Neural progenitor cell (in vitro differentiated cells): ENCODE data around the gene NAGK. TPM values are rescaled to one million over a fixed set of nuclear protein-coding genes. Genes with fewer than 3 reads are reported as not detected.

Experiments
- DNase-seq: peaks from one replicate; pipeline ENCODE4 v3.0.0-alpha.2; 2016; ENCODE audit warnings: low spot score
- H2AFZ ChIP-seq: fragments of 200-600 bp; sonication (generic); replicated peaks from 2 replicates; pipeline ENCODE4 v1.6.1; 2016; ENCODE audit warnings: antibody characterized with exemption
- H3F3A ChIP-seq: fragments of 200-600 bp; sonication (generic); 2 replicates; pipeline ENCODE4 v1.6.1; 2016; ENCODE audit warnings: antibody characterized with exemption, low read depth
- H3K27ac ChIP-seq: fragments of 200-600 bp; sonication (generic); 2 replicates; pipeline ENCODE4 v1.5.1; 2016; ENCODE audit warnings: mild to moderate bottlenecking
- H3K27me3 ChIP-seq: fragments of 200-600 bp; sonication (generic); 2 replicates; pipeline ENCODE4 v1.6.1; 2016; ENCODE audit warnings: mild to moderate bottlenecking, moderate library complexity
- H3K36me3 ChIP-seq: fragments of 200-600 bp; sonication (generic); 2 replicates; pipeline ENCODE4 v1.5.1; 2016
- H3K4me1 ChIP-seq: fragments of 200-600 bp; sonication (generic); 2 replicates; pipeline ENCODE4 v1.6.1; 2016; ENCODE audit warnings: mixed run types
- H3K4me2 ChIP-seq: fragments of 200-600 bp; sonication (generic); 2 replicates; pipeline ENCODE4 v1.6.1; 2016
- H3K4me3 ChIP-seq: fragments of 200-600 bp; sonication (generic); 2 replicates; pipeline ENCODE4 v1.5.1; 2016
- H3K79me2 ChIP-seq: fragments of 200-600 bp; sonication (generic); 2 replicates; pipeline ENCODE4 v1.6.1; 2016; ENCODE audit warnings: low read depth
- H3K9ac ChIP-seq: fragments of 200-600 bp; sonication (generic); 2 replicates; pipeline ENCODE4 v1.6.1; 2016
- H3K9me3 ChIP-seq: fragments of 200-600 bp; sonication (generic); 2 replicates; pipeline ENCODE4 v1.5.1; 2016; ENCODE audit warnings: low read depth
- H4K20me1 ChIP-seq: fragments of 200-600 bp; sonication (generic); 2 replicates; pipeline ENCODE4 v1.6.1; 2016; ENCODE audit warnings: low read depth
- H3K27ac Mint-ChIP-seq: 3 replicates; pipeline ENCODE4 v1.8.0; 2021; ENCODE audit warnings: mixed read lengths
- H3K27me3 Mint-ChIP-seq: 2 replicates; pipeline ENCODE4 v1.8.0; 2022; ENCODE audit warnings: low read depth, mild to moderate bottlenecking, inconsistent platforms, moderate library complexity, mixed read lengths; ENCODE audit not compliant: insufficient read depth
- H3K36me3 Mint-ChIP-seq: 3 replicates; pipeline ENCODE4 v1.8.0; 2021; ENCODE audit warnings: mixed read lengths
- H3K4me1 Mint-ChIP-seq: 3 replicates; pipeline ENCODE4 v1.8.0; 2021; ENCODE audit warnings: mixed read lengths
- H3K4me3 Mint-ChIP-seq: 3 replicates; pipeline ENCODE4 v1.8.0; 2021; ENCODE audit warnings: mild to moderate bottlenecking, moderate library complexity, mixed read lengths
- H3K9me3 Mint-ChIP-seq: 3 replicates; pipeline ENCODE4 v1.8.0; 2020; ENCODE audit warnings: mixed read lengths
- EZH2 ChIP-seq: fragments of 200-600 bp; sonication (generic); IDR thresholded peaks from 2 replicates; pipeline ENCODE4 v1.6.1; 2017; ENCODE audit warnings: antibody characterized with exemption, mild to moderate bottlenecking, moderate library complexity
- EZH2phosphoT487 ChIP-seq: fragments of 200-600 bp; sonication (generic); IDR thresholded peaks from 2 replicates; pipeline ENCODE4 v1.6.1; 2017; ENCODE audit warnings: antibody characterized with exemption
- total RNA-seq: library from RNA; depleted of rRNA; stranded (reverse); fragments of >200 nt; gene quantifications from 2 replicates; pipeline ENCODE4 v1.2.3, GENCODE V29; 2015; ENCODE audit warnings: low replicate concordance
- TF ChIP-seq, protein P1 (sequence below): fragments of 200-600 bp; sonication (generic); IDR thresholded peaks from 2 replicates; pipeline ENCODE4 v1.5.1; 2017; ENCODE audit warnings: antibody characterized with exemption, mild to moderate bottlenecking

The NAGK gene
- total RNA-seq, 1 donor from 2014 or later = 18.4 TPM

DNA sequence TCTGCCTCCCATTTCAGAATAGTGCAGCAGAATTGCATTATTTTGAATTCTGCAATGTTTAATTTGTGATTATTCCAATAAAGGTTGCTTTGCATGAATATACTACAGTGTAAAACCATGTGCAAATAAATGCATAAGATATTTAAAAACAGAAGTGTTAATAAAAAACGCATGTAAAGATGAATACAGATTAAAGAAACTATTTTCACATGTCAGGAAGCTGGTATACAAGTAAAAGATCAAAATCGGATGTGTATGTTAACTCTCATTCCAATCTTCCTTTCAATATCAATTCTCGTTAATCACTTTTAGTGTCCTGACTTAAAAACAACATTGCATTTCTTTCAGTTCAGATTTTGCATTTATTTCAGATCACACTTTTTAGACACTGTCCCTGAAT is 58.5 kb downstream of the NAGK start:
- Histone ChIP-seq H3K4me1 (peaks cover 10% of the 10 kb centered on the region), H3F3A (no peaks in the 10 kb centered on the region), H2AFZ (no peak overlapping the region), H3K9ac (no peak overlapping the region), H3K4me2 (no peak overlapping the region), H3K27ac (no peak overlapping the region), H3K9me3 (no peaks in the 10 kb centered on the region), H4K20me1 (peaks cover under 1% of the 10 kb centered on the region), H3K27me3 (no peaks in the 10 kb centered on the region), H3K36me3 (no peaks in the 10 kb centered on the region), H3K79me2 (peaks cover 33% of the 10 kb centered on the region), H3K4me3 (no peak overlapping the region)
- Mint-ChIP-seq H3K27ac (no peak overlapping the region), H3K4me3 (no peak overlapping the region), H3K36me3 (peaks cover 10% of the 10 kb centered on the region), H3K27me3 (peaks cover 3% of the 10 kb centered on the region), H3K4me1 (peaks cover 7% of the 10 kb centered on the region), H3K9me3 (no peaks in the 10 kb centered on the region)
- TF ChIP-seq EZH2 = no peak
- TF ChIP-seq, protein P1, sequence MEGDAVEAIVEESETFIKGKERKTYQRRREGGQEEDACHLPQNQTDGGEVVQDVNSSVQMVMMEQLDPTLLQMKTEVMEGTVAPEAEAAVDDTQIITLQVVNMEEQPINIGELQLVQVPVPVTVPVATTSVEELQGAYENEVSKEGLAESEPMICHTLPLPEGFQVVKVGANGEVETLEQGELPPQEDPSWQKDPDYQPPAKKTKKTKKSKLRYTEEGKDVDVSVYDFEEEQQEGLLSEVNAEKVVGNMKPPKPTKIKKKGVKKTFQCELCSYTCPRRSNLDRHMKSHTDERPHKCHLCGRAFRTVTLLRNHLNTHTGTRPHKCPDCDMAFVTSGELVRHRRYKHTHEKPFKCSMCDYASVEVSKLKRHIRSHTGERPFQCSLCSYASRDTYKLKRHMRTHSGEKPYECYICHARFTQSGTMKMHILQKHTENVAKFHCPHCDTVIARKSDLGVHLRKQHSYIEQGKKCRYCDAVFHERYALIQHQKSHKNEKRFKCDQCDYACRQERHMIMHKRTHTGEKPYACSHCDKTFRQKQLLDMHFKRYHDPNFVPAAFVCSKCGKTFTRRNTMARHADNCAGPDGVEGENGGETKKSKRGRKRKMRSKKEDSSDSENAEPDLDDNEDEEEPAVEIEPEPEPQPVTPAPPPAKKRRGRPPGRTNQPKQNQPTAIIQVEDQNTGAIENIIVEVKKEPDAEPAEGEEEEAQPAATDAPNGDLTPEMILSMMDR = no peak
- TF ChIP-seq EZH2phosphoT487 = no peak
- DNase-seq = no peak

Other genes starting within 250 kb of the NAGK start
- gene CLEC4F, start 248.0 kb upstream of the NAGK start, total RNA-seq = not detected in 2 replicates
- not detected in 2 replicates for gene CD207, start 232.8 kb upstream of the NAGK start, total RNA-seq
- gene VAX2, start 168.1 kb upstream of the NAGK start, total RNA-seq = 0.62 and 2.1 TPM in 2 replicates
- 0.99 and 1.1 TPM in 2 replicates for gene ATP6V1B1, start 132.7 kb upstream of the NAGK start, total RNA-seq
- 0.06 TPM in 1 of 2 replicates, not detected in the other for gene ANKRD53, start 90.0 kb upstream of the NAGK start, total RNA-seq
- gene TEX261, start 73.8 kb upstream of the NAGK start, total RNA-seq = 9.4 and 27.7 TPM in 2 replicates
- gene MCEE, start 61.6 kb downstream of the NAGK start, total RNA-seq = 8.0 and 24.7 TPM in 2 replicates
- gene MPHOSPH10, start 62.0 kb downstream of the NAGK start, total RNA-seq = 15.2 and 29.6 TPM in 2 replicates
- 12.5 and 17.1 TPM in 2 replicates for gene PAIP2B, start 158.5 kb downstream of the NAGK start, total RNA-seq